Endothelial cell of umbilical vein (primary cell): ENCODE data around the gene LAMA4. TPM values are rescaled to one million over a fixed set of nuclear protein-coding genes. Genes with fewer than 3 reads are reported as not detected.

Experiments used
- BruUV-seq: library from RNA; stranded (reverse); fragments of 400-500 nt; replicated peaks from 2 replicates; lab custom pipeline; 2021; lab: Mats Ljungman, UMichigan
- CTCF ChIA-PET: fragments of 300-600, 350-600 bp; sonication (Branson Sonifier 250); formaldehyde crosslinking; loops from one replicate; lab custom pipeline; 2021; ENCODE audit warnings: antibody characterized with exemption, inconsistent platforms; lab: Charles Lee
- POLR2A ChIA-PET: fragments of 300-600, 350-600 bp; sonication (Branson Sonifier 250); formaldehyde crosslinking; loops from one replicate; lab custom pipeline; 2021; ENCODE audit warnings: antibody characterized with exemption, inconsistent platforms; lab: Charles Lee
- DNase-seq: peaks from one replicate; pipeline ENCODE4 v3.0.0-alpha.2; 2011; ENCODE audit warnings: low read depth, low spot score
- FAIRE-seq: peaks from 2 replicates; lab custom pipeline; 2011; peaks lifted over from hg19 to GRCh38; lab: Jason Lieb, UNC
- H2AFZ ChIP-seq: 2 replicates; pipeline ENCODE4 v1.6.0; 2012; ENCODE audit warnings: low read depth, low read length, control low read depth, inconsistent platforms
- H3K27ac ChIP-seq: 2 replicates; pipeline ENCODE4 v1.5.1; 2011; ENCODE audit warnings: low read depth, mild to moderate bottlenecking, control low read depth, low read length, moderate library complexity; ENCODE audit not compliant: insufficient read depth
- H3K27me3 ChIP-seq, 2 experiments: 2 replicates each; pipeline versions ENCODE4 v1.6.0 to v1.6.1; 2011; ENCODE audit warnings: low read length in 2 of 2, mixed read lengths in 1 of 2; ENCODE audit not compliant: control insufficient read depth in 2 of 2, insufficient read depth in 2 of 2
- H3K36me3 ChIP-seq, 2 experiments: 2 replicates in 1 of 2; 3 replicates in 1 of 2; pipeline ENCODE4 v1.5.1; 2011; ENCODE audit warnings: low read length in 2 of 2, mild to moderate bottlenecking in 1 of 2, moderate library complexity in 1 of 2; ENCODE audit not compliant: control insufficient read depth in 2 of 2, insufficient read depth in 2 of 2; ENCODE audit errors: extremely low read depth in 1 of 2
- H3K4me1 ChIP-seq: 3 replicates; pipeline ENCODE4 v1.5.1; 2011; ENCODE audit warnings: mild to moderate bottlenecking, low read length; ENCODE audit not compliant: control insufficient read depth, insufficient read depth; ENCODE audit errors: extremely low read depth
- H3K4me2 ChIP-seq: 2 replicates; pipeline ENCODE4 v1.6.1; 2011; ENCODE audit warnings: low read length, control low read depth, mixed read lengths; ENCODE audit not compliant: insufficient read depth
- H3K4me3 ChIP-seq, 3 experiments: fragments of 200-600 bp in 1 of 3; sonication (generic), shearing (Covaris generic) in 1 of 3; replicated peaks in 1 of 3; 2 replicates each; pipeline ENCODE4 v1.5.1; 2011 to 2016; ENCODE audit warnings: control low read depth in 3 of 3, low read length in 3 of 3, mild to moderate bottlenecking in 2 of 3, inconsistent platforms in 1 of 3, low read depth in 1 of 3, moderate library complexity in 1 of 3; ENCODE audit not compliant: insufficient read depth in 1 of 3
- H3K79me2 ChIP-seq: 2 replicates; pipeline ENCODE4 v1.6.0; 2012; ENCODE audit warnings: low read length, inconsistent platforms; ENCODE audit not compliant: control insufficient read depth, insufficient read depth
- H3K9ac ChIP-seq: replicated peaks from 2 replicates; pipeline ENCODE3; 2011; ENCODE audit warnings: low read length, control low read depth; ENCODE audit not compliant: insufficient read depth; ENCODE audit errors: extremely low read depth
- H3K9me1 ChIP-seq: replicated peaks from 3 replicates; pipeline ENCODE4 v1.6.0; 2011; ENCODE audit warnings: mild to moderate bottlenecking, low read length; ENCODE audit not compliant: control insufficient read depth, insufficient read depth; ENCODE audit errors: extremely low read depth
- H3K9me3 ChIP-seq: replicated peaks from 2 replicates; pipeline ENCODE4 v1.5.1; 2012; ENCODE audit warnings: low read length, inconsistent platforms; ENCODE audit not compliant: control insufficient read depth, insufficient read depth
- H4K20me1 ChIP-seq: replicated peaks from 2 replicates; pipeline ENCODE3; 2011; ENCODE audit warnings: mild to moderate bottlenecking, low read length; ENCODE audit not compliant: control insufficient read depth, insufficient read depth; ENCODE audit errors: extremely low read depth
- EZH2 ChIP-seq: IDR thresholded peaks from 2 replicates; pipeline ENCODE4 v1.6.1; 2012; ENCODE audit warnings: borderline replicate concordance, low read depth, mild to moderate bottlenecking, moderate library complexity, low read length, inconsistent platforms; ENCODE audit not compliant: severe bottlenecking
- GATA2 ChIP-seq: IDR thresholded peaks from 2 replicates; pipeline ENCODE4 v1.7.0; 2011; ENCODE audit warnings: low read depth, mild to moderate bottlenecking, moderate library complexity, mixed read lengths, low read length; ENCODE audit not compliant: insufficient read length, insufficient read depth
- JUN ChIP-seq: IDR thresholded peaks from 2 replicates; pipeline ENCODE4 v1.6.1; 2011; ENCODE audit warnings: borderline replicate concordance, low read depth; ENCODE audit not compliant: insufficient read length, insufficient read depth
- MAX ChIP-seq: IDR thresholded peaks from 2 replicates; pipeline ENCODE4 v1.6.1; 2011; ENCODE audit not compliant: insufficient read depth, insufficient read length
- MYC ChIP-seq: IDR thresholded peaks from one replicate; pipeline ENCODE4 v1.6.1; 2011; ENCODE audit warnings: mild to moderate bottlenecking, low read depth, low read length
- POLR2A ChIP-seq: IDR thresholded peaks from 2 replicates; pipeline ENCODE4 v1.6.1; 2012; ENCODE audit warnings: low read depth, mild to moderate bottlenecking, control low read depth, low read length
- POLR2AphosphoS5 ChIP-seq: IDR thresholded peaks from 2 replicates; pipeline ENCODE4 v1.6.1; 2012; ENCODE audit warnings: low read depth, mild to moderate bottlenecking, control low read depth, low read length, moderate library complexity; ENCODE audit not compliant: insufficient read depth
- dilution Hi-C: fragments of 300-500 bp; cut with MboI; formaldehyde crosslinking; loops from one replicate; pipeline ENCODE4 v1.15.0; 2019; ENCODE audit warnings: low sequenced_read_pairs; ENCODE audit not compliant: extremely low pct_ligation_motif_present
- intact Hi-C: fragments of 100-400 bp; cut with micrococcal nuclease; formaldehyde crosslinking; loops from one replicate; pipeline ENCODE4 v1.10.0; 2022
- polyA plus RNA-seq, 4 experiments: library from polyadenylated mRNA; depleted of rRNA in 3 of 4; stranded (reverse) in 3 of 4; unstranded in 1 of 4; fragments of >200 nt; gene quantifications; 2 replicates each; pipeline versions ENCODE4 v1.2.1 to v1.2.3, GENCODE V29; 2011 to 2012; ENCODE audit warnings: missing spikeins in 1 of 4
- total RNA-seq: library from RNA; stranded (reverse); gene quantifications from 2 replicates; pipeline ENCODE4 v1.2.3, GENCODE V29; 2021
- TF ChIP-seq, protein P1 (sequence below), 2 donors: IDR thresholded peaks; 1 replicate in 1 of 2; 2 replicates in 1 of 2; pipeline ENCODE4 v1.5.1; 2011; ENCODE audit warnings: low read length in 2 of 2, mild to moderate bottlenecking in 2 of 2, moderate library complexity in 2 of 2, control low read depth in 1 of 2, inconsistent platforms in 1 of 2, low read depth in 1 of 2; ENCODE audit not compliant: insufficient read depth in 1 of 2; ENCODE audit errors: extremely low read depth in 1 of 2

LAMA4 gene
- total and polyA plus RNA-seq, 2 donors (not counting 3 experiments of a cell fraction or from before 2014, with no cell fraction given), result 384 to 629 TPM

DNA sequence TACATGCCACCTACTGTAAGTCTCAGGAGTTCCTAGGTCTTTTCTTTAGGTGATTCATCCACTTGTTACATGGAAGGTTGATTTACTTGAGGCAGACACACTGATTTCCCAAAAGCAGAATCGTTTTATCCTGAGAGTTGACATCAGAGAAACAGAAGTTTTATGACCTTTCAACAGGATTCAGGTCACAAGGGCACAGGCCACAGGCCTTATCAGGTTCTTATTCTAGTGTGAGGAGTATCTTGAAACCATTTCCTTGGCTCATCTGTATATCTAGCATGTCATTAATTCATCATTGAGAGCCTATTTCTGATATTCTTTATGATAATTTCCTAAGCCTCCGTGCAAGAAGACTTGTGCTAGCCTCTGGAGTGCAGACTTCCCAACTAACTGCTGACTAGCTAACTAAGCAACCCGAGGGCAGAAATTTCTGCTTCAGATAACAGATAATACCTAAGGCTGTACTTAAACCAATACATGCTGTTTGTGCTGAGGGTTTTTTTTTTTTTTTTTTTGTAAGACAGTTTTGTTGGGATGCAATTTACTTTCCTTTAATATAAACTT is 47.9 kb upstream of the LAMA4 start:
- ChIA-PET CTCF (interaction anchor here (0.7 kb wide), 1 partner anchor 12 kb away, joined by 5 read pairs; no protein-coding TSS in a partner anchor), POLR2A (no interaction called here)
- dilution Hi-C loops (no loop called here), intact Hi-C loops (no loop called here)
- Histone ChIP-seq H3K36me3 (no peaks in the 10 kb centered on the region), H3K4me1 (peaks cover 15% of the 10 kb centered on the region), H3K9me1 (no peaks in the 10 kb centered on the region), H4K20me1 (no peaks in the 10 kb centered on the region), H3K27me3 (no peaks in the 10 kb centered on the region), H3K9ac (no peak overlapping the region), H3K4me3 (no peak overlapping the region), H3K9me3 (no peaks in the 10 kb centered on the region), H3K27ac (no peak overlapping the region), H3K4me2 (no peak overlapping the region), H3K79me2 (no peaks in the 10 kb centered on the region), H2AFZ (no peak overlapping the region)
- no TSS peak for BruUV-seq
- FAIRE-seq (no peak), DNase-seq (no peak)
- no peak for TF ChIP-seq JUN
- TF ChIP-seq GATA2, result no peak

GRCh38 chr6:112300896-112301295 is 46.5 kb upstream of the LAMA4 start:
- no peaks in the 10 kb centered on the region for H3K9me1 ChIP-seq
- no peak for DNase-seq
- no peak overlapping the region for H3K4me3 ChIP-seq
- intact Hi-C loops (no loop called here), dilution Hi-C loops (no loop called here)
- H3K9ac ChIP-seq, result no peak overlapping the region
- no peak for TF ChIP-seq POLR2A
- TF ChIP-seq MAX, result no peak
- TF ChIP-seq EZH2, result no peak
- no peak for TF ChIP-seq MYC
- no peak for TF ChIP-seq POLR2AphosphoS5
- TF ChIP-seq, protein P1, sequence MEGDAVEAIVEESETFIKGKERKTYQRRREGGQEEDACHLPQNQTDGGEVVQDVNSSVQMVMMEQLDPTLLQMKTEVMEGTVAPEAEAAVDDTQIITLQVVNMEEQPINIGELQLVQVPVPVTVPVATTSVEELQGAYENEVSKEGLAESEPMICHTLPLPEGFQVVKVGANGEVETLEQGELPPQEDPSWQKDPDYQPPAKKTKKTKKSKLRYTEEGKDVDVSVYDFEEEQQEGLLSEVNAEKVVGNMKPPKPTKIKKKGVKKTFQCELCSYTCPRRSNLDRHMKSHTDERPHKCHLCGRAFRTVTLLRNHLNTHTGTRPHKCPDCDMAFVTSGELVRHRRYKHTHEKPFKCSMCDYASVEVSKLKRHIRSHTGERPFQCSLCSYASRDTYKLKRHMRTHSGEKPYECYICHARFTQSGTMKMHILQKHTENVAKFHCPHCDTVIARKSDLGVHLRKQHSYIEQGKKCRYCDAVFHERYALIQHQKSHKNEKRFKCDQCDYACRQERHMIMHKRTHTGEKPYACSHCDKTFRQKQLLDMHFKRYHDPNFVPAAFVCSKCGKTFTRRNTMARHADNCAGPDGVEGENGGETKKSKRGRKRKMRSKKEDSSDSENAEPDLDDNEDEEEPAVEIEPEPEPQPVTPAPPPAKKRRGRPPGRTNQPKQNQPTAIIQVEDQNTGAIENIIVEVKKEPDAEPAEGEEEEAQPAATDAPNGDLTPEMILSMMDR (IDR thresholded peaks at IDR 0.05; ENCODE audit: extremely low read depth in 1 of 2, insufficient read depth in 1 of 2, low read depth in 1 of 2, low read length in 2 of 2), result no peak
- TF ChIP-seq JUN, result no peak
- no peak for TF ChIP-seq GATA2
- no peaks in the 10 kb centered on the region for H3K36me3 ChIP-seq
- no peak for FAIRE-seq
- no peaks in the 10 kb centered on the region for H3K27me3 ChIP-seq
- H3K4me2 ChIP-seq, result no peak overlapping the region
- no peaks in the 10 kb centered on the region for H3K79me2 ChIP-seq
- H4K20me1 ChIP-seq, result no peaks in the 10 kb centered on the region
- H3K27ac ChIP-seq, result no peak overlapping the region
- BruUV-seq, result no TSS peak
- H2AFZ ChIP-seq, result no peak overlapping the region
- POLR2A ChIA-PET, result no interaction called here
- no peaks in the 10 kb centered on the region for H3K9me3 ChIP-seq
- H3K4me1 ChIP-seq, result peaks cover 15% of the 10 kb centered on the region
- CTCF ChIA-PET, result interaction anchor here (0.8 kb wide), 1 partner anchor 10 kb away, joined by 4 read pairs; no protein-coding TSS in a partner anchor
